Neural cell (in vitro differentiated cells): ENCODE measurements around the gene PGR. TPM values are rescaled to one million over a fixed set of nuclear protein-coding genes. Genes with fewer than 3 reads are reported as not detected.

Experiments
- H2AFZ ChIP-seq: fragments of 200-600, 300-800 bp; sonication (generic), shearing (Covaris generic); 2 replicates; pipeline ENCODE4 v1.6.0; 2014; ENCODE audit warnings: low read depth, mild to moderate bottlenecking, antibody characterized with exemption, low read length, moderate library complexity
- H3F3A ChIP-seq: fragments of 200-600 bp; shearing (Covaris generic); 2 replicates; pipeline ENCODE4 v1.6.1; 2016; ENCODE audit warnings: mild to moderate bottlenecking, moderate library complexity, mixed read lengths, antibody characterized with exemption, low read length; ENCODE audit not compliant: insufficient read depth, poor library complexity, severe bottlenecking
- H3K27ac ChIP-seq: fragments of 200-600, 300-800 bp; sonication (generic), shearing (Covaris generic); 2 replicates; pipeline ENCODE4 v1.5.1; 2014; ENCODE audit warnings: mild to moderate bottlenecking, low read length, moderate library complexity
- H3K27me3 ChIP-seq: fragments of 300-800, 200-600 bp; sonication (generic), shearing (Covaris generic); 2 replicates; pipeline ENCODE4 v1.6.0; 2014; ENCODE audit warnings: mild to moderate bottlenecking, low read depth, low read length, moderate library complexity; ENCODE audit not compliant: insufficient read depth
- H3K36me3 ChIP-seq: fragments of 300-800, 200-600 bp; sonication (generic), shearing (Covaris generic); 2 replicates; pipeline ENCODE4 v1.5.1; 2014; ENCODE audit warnings: mild to moderate bottlenecking, antibody characterized with exemption, low read length, moderate library complexity; ENCODE audit not compliant: insufficient read depth
- H3K4me2 ChIP-seq: fragments of 300-800, 200-600 bp; sonication (generic), shearing (Covaris generic); 2 replicates; pipeline ENCODE4 v1.6.0; 2014; ENCODE audit warnings: mild to moderate bottlenecking, low read length
- H3K4me3 ChIP-seq: fragments of 300-800, 200-600 bp; sonication (generic), shearing (Covaris generic); 2 replicates; pipeline ENCODE4 v1.5.1; 2014; ENCODE audit warnings: mild to moderate bottlenecking, low read length, moderate library complexity
- H3K79me2 ChIP-seq: fragments of 200-600 bp; shearing (Covaris generic); replicated peaks from 2 replicates; pipeline ENCODE4 v1.6.0; 2014; ENCODE audit warnings: mild to moderate bottlenecking, low read length, moderate library complexity; ENCODE audit not compliant: insufficient read depth
- H3K9ac ChIP-seq: fragments of 300-800, 200-600 bp; sonication (generic), shearing (Covaris generic); 2 replicates; pipeline ENCODE4 v1.6.1; 2016; ENCODE audit warnings: mild to moderate bottlenecking, low read length, mixed read lengths
- H3K9me2 ChIP-seq: fragments of 200-600 bp; shearing (Covaris generic); 2 replicates; pipeline ENCODE4 v1.6.1; 2016; ENCODE audit warnings: mild to moderate bottlenecking, low read length, mixed read lengths; ENCODE audit not compliant: insufficient read depth
- H3K9me3 ChIP-seq: fragments of 200-600, 300-800 bp; sonication (generic), shearing (Covaris generic); 2 replicates; pipeline ENCODE4 v1.6.1; 2016; ENCODE audit warnings: mild to moderate bottlenecking, mixed run types, low read length, moderate library complexity, mixed read lengths
- H4K20me1 ChIP-seq: fragments of 200-600 bp; shearing (Covaris generic); 2 replicates; pipeline ENCODE4 v1.6.1; 2016; ENCODE audit warnings: mild to moderate bottlenecking, mixed run types; ENCODE audit not compliant: insufficient read depth
- EP300 ChIP-seq: fragments of 450-650 bp; conservative IDR thresholded peaks from 2 replicates; pipeline ENCODE4 v1.6.1; 2014; ENCODE audit warnings: antibody characterized with exemption, mild to moderate bottlenecking, moderate library complexity; ENCODE audit not compliant: poor library complexity, severe bottlenecking
- EZH2 ChIP-seq: fragments of 200-600, 300-800 bp; shearing (Covaris generic), sonication (generic); IDR thresholded peaks from 2 replicates; pipeline ENCODE4 v1.6.1; 2014; ENCODE audit warnings: antibody characterized with exemption, low read length, borderline replicate concordance, mild to moderate bottlenecking; ENCODE audit not compliant: insufficient read depth, poor library complexity, severe bottlenecking
- MXI1 ChIP-seq: fragments of 450-650 bp; conservative IDR thresholded peaks from 2 replicates; pipeline ENCODE4 v1.6.1; 2014; ENCODE audit warnings: antibody characterized with exemption, mild to moderate bottlenecking; ENCODE audit not compliant: poor library complexity, severe bottlenecking
- POLR2AphosphoS5 ChIP-seq: IDR thresholded peaks from 2 replicates; pipeline ENCODE4 v1.6.1; 2012
- RAD21 ChIP-seq: fragments of 450-650 bp; conservative IDR thresholded peaks from 2 replicates; pipeline ENCODE4 v1.6.1; 2014; ENCODE audit warnings: antibody characterized with exemption, mild to moderate bottlenecking, moderate library complexity
- SMC3 ChIP-seq: fragments of 450-650 bp; conservative IDR thresholded peaks from 2 replicates; pipeline ENCODE4 v1.6.1; 2014; ENCODE audit warnings: antibody characterized with exemption, mild to moderate bottlenecking, moderate library complexity; ENCODE audit not compliant: poor library complexity
- TAF1 ChIP-seq: IDR thresholded peaks from 2 replicates; pipeline ENCODE4 v1.6.1; 2012; ENCODE audit warnings: low read depth
- polyA plus RNA-seq: library from polyadenylated mRNA; depleted of rRNA; stranded (reverse); fragments of >200 nt; gene quantifications from 2 replicates; pipeline ENCODE4 v1.2.3, GENCODE V29; 2014
- TF ChIP-seq, protein P1 (sequence below): fragments of 450-650 bp; IDR thresholded peaks from 2 replicates; pipeline ENCODE4 v1.5.1; 2014; ENCODE audit warnings: antibody characterized with exemption, mild to moderate bottlenecking, moderate library complexity; ENCODE audit not compliant: poor library complexity, severe bottlenecking
- TF ChIP-seq, protein P2 (sequence below): IDR thresholded peaks from 2 replicates; pipeline ENCODE4 v1.6.1; 2012; ENCODE audit warnings: borderline replicate concordance

The PGR gene
- polyA plus RNA-seq, 1 donor from 2014 or later, result not detected

DNA sequence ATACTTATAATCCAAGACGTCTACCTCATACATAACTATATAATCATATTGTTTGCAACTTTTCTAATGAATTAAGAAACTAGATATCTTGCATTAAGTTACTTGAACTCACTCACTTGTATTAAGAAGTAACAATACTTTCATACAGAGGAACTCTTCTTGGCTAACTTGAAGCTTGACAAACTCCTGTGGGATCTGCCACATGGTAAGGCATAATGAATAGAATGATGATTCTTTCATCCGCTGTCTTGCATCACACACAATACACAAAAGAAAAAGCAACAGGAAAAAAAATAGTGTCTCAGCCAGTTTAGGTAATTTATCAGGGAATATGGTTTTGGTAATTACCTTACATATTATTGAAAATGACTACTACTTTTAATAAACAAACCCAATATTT is 79.8 kb downstream of the PGR start:
- H3K9ac ChIP-seq, result no peak overlapping the region
- no peaks in the 10 kb centered on the region for H3K79me2 ChIP-seq
- no peak overlapping the region for H3K4me2 ChIP-seq
- H3K27ac ChIP-seq, result no peak overlapping the region
- H3K4me3 ChIP-seq, result no peak overlapping the region
- no peaks in the 10 kb centered on the region for H3K9me3 ChIP-seq
- TF ChIP-seq, protein P1, sequence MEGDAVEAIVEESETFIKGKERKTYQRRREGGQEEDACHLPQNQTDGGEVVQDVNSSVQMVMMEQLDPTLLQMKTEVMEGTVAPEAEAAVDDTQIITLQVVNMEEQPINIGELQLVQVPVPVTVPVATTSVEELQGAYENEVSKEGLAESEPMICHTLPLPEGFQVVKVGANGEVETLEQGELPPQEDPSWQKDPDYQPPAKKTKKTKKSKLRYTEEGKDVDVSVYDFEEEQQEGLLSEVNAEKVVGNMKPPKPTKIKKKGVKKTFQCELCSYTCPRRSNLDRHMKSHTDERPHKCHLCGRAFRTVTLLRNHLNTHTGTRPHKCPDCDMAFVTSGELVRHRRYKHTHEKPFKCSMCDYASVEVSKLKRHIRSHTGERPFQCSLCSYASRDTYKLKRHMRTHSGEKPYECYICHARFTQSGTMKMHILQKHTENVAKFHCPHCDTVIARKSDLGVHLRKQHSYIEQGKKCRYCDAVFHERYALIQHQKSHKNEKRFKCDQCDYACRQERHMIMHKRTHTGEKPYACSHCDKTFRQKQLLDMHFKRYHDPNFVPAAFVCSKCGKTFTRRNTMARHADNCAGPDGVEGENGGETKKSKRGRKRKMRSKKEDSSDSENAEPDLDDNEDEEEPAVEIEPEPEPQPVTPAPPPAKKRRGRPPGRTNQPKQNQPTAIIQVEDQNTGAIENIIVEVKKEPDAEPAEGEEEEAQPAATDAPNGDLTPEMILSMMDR, result no peak
- no peak for TF ChIP-seq RAD21
- TF ChIP-seq SMC3, result no peak
- TF ChIP-seq EZH2, result no peak
- no peak for TF ChIP-seq MXI1
- TF ChIP-seq, protein P2, sequence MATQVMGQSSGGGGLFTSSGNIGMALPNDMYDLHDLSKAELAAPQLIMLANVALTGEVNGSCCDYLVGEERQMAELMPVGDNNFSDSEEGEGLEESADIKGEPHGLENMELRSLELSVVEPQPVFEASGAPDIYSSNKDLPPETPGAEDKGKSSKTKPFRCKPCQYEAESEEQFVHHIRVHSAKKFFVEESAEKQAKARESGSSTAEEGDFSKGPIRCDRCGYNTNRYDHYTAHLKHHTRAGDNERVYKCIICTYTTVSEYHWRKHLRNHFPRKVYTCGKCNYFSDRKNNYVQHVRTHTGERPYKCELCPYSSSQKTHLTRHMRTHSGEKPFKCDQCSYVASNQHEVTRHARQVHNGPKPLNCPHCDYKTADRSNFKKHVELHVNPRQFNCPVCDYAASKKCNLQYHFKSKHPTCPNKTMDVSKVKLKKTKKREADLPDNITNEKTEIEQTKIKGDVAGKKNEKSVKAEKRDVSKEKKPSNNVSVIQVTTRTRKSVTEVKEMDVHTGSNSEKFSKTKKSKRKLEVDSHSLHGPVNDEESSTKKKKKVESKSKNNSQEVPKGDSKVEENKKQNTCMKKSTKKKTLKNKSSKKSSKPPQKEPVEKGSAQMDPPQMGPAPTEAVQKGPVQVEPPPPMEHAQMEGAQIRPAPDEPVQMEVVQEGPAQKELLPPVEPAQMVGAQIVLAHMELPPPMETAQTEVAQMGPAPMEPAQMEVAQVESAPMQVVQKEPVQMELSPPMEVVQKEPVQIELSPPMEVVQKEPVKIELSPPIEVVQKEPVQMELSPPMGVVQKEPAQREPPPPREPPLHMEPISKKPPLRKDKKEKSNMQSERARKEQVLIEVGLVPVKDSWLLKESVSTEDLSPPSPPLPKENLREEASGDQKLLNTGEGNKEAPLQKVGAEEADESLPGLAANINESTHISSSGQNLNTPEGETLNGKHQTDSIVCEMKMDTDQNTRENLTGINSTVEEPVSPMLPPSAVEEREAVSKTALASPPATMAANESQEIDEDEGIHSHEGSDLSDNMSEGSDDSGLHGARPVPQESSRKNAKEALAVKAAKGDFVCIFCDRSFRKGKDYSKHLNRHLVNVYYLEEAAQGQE, result no peak
- TF ChIP-seq TAF1, result no peak
- H2AFZ ChIP-seq, result no peak overlapping the region
- no peaks in the 10 kb centered on the region for H3F3A ChIP-seq
- H3K36me3 ChIP-seq, result no peaks in the 10 kb centered on the region
- H3K27me3 ChIP-seq, result no peaks in the 10 kb centered on the region
- no peaks in the 10 kb centered on the region for H4K20me1 ChIP-seq
- H3K9me2 ChIP-seq, result no peaks in the 10 kb centered on the region

DNA sequence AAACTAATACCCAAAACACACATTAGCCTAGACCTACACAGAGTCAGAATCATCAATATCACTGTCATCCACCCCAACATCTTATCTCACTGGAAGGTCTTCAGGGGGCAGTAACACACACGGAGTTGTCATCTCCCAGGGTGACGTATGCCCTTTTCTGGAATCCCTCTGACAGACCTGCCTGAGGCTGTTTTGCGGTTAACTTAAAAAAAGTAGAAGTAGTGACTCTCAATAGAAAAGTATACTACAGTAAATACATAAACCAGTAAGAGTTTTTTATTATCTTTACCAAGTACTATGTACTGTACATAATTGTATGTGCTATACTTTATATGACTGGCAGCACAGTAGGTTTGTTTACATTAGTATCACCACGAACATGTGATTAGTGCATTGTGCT is 80.5 kb downstream of the PGR start:
- TF ChIP-seq MXI1 (no peak), SMC3 (no peak), EZH2 (no peak), EP300 (no peak), POLR2AphosphoS5 (no peak), TAF1 (no peak), RAD21 (no peak)
- TF ChIP-seq, protein P1, result no peak
- TF ChIP-seq, protein P2, result no peak
- H3K27ac ChIP-seq, result no peak overlapping the region
- H3K9me3 ChIP-seq, result no peaks in the 10 kb centered on the region
- H3F3A ChIP-seq, result no peaks in the 10 kb centered on the region
- no peaks in the 10 kb centered on the region for H3K27me3 ChIP-seq
- no peak overlapping the region for H2AFZ ChIP-seq
- no peaks in the 10 kb centered on the region for H3K9me2 ChIP-seq
- no peak overlapping the region for H3K4me3 ChIP-seq
- H3K79me2 ChIP-seq, result no peaks in the 10 kb centered on the region
- no peak overlapping the region for H3K9ac ChIP-seq
- H4K20me1 ChIP-seq, result no peaks in the 10 kb centered on the region
- H3K4me2 ChIP-seq, result no peak overlapping the region
- no peaks in the 10 kb centered on the region for H3K36me3 ChIP-seq
